Activated CD8-positive, alpha-beta memory T cell treated with anti-CD3 and anti-CD28 coated beads for 36 hours (primary cell): ENCODE measurements around the gene BEGAIN. TPM values are rescaled to one million over a fixed set of nuclear protein-coding genes. Genes with fewer than 3 reads are reported as not detected.

Experiments used
- CTCF ChIA-PET: fragments of 350-600 bp; sonication (Branson Sonifier 250); formaldehyde crosslinking; loops from one replicate; lab custom pipeline; 2021; ENCODE audit warnings: antibody characterized with exemption; lab: Charles Lee
- POLR2A ChIA-PET: fragments of 350-600 bp; sonication (Branson Sonifier 250); formaldehyde crosslinking; loops from one replicate; lab custom pipeline; 2021; ENCODE audit warnings: antibody characterized with exemption; lab: Charles Lee
- total RNA-seq, 2 experiments: library from RNA; stranded (reverse); gene quantifications; one replicate each; pipeline ENCODE4 v1.2.3, GENCODE V29; 2021

Gene BEGAIN, protein sequence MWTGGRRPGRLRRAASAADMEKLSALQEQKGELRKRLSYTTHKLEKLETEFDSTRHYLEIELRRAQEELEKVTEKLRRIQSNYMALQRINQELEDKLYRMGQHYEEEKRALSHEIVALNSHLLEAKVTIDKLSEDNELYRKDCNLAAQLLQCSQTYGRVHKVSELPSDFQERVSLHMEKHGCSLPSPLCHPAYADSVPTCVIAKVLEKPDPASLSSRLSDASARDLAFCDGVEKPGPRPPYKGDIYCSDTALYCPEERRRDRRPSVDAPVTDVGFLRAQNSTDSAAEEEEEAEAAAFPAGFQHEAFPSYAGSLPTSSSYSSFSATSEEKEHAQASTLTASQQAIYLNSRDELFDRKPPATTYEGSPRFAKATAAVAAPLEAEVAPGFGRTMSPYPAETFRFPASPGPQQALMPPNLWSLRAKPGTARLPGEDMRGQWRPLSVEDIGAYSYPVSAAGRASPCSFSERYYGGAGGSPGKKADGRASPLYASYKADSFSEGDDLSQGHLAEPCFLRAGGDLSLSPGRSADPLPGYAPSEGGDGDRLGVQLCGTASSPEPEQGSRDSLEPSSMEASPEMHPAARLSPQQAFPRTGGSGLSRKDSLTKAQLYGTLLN
- 1 to 10 TPM; 3.4 to 3.7 TPM for total RNA-seq

DNA sequence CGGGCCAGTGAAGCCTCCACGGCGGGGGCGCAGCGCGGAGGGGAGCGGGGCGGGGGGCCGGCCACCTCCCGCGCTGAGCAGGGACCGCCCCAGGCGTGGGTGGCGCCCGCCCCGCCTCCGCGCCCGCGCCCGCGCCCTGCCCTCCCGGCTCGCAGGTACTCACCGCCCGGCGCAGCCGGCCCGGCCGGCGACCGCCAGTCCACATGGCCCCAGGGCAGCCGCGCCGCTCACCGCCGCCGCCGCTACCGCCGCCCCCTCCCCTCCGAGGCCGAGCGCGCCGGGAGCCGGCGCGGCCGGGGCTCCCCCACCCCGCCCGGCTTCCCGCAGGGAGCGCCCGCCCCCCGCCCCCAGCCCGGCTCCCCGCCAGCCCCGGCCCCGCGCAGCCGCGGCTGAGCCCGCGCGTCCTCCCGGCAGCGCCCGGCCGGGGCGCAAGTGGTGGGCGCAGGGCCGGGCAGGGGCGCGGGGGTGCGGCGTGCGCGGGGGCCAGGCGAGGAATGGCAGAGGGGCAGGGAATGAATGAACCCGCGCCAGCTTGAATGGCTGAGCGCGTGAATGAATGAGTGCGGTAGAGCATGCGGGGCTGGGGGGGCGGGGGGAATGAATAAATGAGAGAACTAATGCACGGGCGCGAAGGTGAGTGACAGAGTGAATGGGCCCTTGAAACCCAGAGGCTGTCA, at the start of gene BEGAIN:
TSS of gene BEGAIN (minus strand) at position 332 of the 677 bp plus-strand sequence. CDS start at position 205, 127 bp downstream.
- ChIA-PET CTCF (interaction anchor here (2.0 kb wide), 1 partner anchor 59 kb away, joined by 9 read pairs; no protein-coding TSS in a partner anchor), POLR2A (no interaction called here)

DNA sequence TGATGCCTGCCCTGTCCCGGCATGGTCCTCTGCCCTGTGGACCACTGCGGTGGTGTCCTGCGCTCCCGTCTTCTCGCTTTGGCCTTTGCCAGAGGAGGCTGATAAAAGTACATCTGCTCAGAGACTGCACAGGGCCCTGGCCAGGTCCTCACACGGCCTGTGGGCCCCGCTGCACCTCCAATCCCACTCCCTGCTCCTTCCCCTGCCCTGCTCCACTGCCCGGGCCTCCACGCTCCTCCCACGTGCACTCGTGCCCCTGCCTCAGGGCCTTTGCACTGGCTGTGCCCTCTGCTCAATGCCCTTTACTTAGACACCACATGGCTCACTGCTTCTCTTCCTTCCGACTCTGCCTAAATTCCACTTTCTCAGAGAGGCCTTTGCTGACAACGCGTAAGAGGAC, 49.3 kb upstream of the BEGAIN start:
- ChIA-PET POLR2A (interaction anchor here (0.7 kb wide), 1 partner anchor 190 kb away, joined by 3 read pairs; no protein-coding TSS in a partner anchor), CTCF (interaction anchor here (2.4 kb wide), 1 partner anchor 9 kb away, joined by 6 read pairs; no protein-coding TSS in a partner anchor)

DNA sequence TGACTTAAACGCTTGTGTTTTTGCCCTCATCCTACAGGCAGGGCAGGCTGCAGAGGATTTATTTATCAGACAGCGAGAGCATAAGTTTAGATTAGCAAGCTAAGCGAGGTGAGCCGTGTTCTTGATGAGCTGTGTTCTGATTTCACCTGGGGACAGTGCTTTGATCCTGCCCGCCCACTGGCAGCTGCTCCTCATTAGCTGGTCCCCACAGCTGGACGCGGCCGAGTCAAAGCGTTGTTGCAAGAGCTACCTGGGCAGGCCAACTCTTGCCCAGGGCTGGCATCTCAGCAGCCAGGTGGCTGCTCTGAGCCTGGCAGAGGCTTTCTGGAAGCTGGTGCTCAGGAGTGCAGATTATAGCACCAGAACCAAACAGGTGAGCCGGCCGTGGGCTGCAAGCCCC, 46.8 kb upstream of the BEGAIN start:
- CTCF ChIA-PET: no interaction called here
- POLR2A ChIA-PET: no interaction called here

DNA sequence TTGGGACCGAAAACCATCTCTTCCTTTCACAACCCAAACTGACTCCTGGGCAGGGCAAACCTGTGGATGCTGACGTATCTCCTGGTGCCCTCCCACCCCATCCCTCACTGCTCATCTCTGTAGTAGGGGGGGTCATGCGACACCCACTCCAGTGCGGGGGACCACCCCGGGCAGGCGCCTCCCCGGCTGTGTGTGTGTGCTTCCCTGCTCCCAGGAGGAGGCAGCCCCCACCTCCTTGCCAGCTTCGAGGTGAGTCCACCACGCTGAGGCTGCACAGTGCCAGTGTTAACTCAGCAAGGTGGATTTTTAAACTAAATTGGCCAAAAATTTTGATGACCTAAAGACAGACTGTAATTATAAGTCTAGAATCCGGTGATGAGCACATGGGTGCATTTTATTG, 46.2 kb upstream of the BEGAIN start:
- CTCF ChIA-PET: no interaction called here
- POLR2A ChIA-PET: no interaction called here

DNA sequence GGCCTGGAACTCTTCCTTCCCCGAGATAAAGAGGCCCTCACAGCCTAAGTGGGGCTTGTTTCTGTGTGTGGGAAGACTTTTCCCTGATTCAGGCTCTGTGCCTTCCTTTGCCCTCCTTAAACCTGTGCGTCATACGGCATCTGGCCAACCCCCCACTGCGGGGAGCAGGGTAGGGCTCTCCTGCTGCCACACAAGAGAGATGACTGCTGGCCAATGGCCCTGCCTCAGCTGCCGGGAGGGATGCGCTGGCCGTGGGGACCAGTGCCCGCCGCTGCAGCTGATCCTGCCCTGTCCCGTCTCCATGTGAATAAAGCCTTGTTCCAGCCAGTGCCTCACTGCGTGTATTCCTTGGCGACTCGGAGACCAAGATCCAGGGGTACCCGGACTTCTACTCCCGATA, 42.5 kb upstream of the BEGAIN start:
- POLR2A ChIA-PET: no interaction called here

DNA sequence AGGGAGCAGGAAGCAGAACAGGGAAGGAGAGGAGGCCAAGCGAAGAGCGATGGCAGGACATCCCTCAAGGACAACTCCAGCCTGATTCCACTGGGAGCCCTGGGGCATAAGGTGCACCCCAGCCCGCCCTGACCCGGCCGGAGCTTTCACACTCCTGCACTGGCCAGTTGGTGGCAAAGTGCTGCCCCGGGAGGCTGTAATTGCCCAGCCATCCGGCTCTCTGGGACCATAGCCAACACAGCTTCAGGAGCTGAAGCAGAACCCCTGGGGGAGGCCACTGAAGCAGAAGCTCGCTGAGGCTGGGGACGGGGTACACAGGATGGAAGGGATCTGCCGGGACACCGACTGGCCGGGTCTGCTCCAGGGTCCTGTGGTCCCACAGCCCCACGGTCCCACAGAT, 41.9 kb upstream of the BEGAIN start:
- ChIA-PET CTCF (no interaction called here), POLR2A (no interaction called here)

More for the DNA sequence above, 42.5 kb upstream of the BEGAIN start:
- CTCF ChIA-PET: no interaction called here

DNA sequence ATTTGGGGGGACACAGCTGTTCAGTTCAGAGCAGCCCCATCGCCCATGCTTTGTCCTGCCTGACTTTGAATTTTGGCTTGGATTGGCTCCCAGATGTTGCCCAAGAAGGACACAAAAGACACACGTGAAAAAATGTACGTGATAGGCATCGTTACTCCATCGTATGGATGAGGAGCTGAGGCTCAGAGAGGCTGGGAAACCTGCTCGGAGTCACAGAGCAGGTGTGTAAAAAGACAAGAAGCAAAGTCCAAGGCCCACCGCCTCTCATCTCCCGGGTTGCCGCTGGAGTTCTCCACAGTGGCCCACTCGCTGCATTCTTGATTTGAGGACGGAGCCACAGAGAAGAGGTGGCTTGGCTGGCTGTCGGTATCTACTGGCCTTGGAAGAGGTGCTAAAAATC, 41.0 kb upstream of the BEGAIN start:
- CTCF ChIA-PET: no interaction called here
- POLR2A ChIA-PET: no interaction called here

DNA sequence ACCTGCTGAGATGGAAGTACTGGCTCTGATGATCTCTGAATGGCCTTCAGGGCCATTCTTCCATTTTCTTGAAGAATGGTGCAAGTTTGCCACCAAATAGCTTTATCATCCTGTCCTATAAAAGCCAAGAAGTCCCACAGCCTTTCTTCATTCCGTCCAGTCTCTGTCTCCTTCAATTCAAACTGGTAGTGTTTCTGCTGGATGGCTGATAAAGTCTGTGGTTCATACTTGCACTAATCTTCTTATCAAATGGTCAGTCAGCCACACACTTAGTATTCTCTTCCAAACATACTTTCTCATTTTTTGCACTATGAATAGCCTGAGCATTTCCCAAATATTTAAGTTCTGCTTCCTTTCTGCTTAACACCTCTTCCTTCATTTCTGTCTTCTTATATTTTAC, 39.4 kb upstream of the BEGAIN start:
- ChIA-PET CTCF (interaction anchor here (0.7 to 1.3 kb wide), 3 partner anchors 19 to 527 kb away, joined by 3 read pairs; no protein-coding TSS in a partner anchor), POLR2A (no interaction called here)

DNA sequence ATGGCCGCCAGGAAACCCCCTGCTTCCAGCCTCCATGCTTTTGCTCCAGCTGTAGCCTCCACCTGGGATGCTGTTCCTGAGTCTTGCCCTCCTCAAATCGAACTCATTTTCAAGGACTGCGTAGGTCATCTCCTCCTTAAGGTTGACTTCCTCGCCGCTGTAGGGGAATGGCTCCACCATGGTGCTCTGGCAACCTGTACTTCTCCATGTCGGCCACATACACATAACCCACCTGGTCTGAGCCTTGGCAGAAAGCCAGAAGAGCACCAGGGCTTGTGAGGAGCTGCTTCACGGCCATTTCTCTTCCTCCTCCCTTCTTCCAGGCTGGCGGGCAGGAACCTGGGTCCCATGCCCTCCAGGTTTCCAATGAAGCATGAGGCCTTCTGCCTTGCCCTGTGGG, 36.7 kb upstream of the BEGAIN start:
- ChIA-PET POLR2A (no interaction called here), CTCF (no interaction called here)

DNA sequence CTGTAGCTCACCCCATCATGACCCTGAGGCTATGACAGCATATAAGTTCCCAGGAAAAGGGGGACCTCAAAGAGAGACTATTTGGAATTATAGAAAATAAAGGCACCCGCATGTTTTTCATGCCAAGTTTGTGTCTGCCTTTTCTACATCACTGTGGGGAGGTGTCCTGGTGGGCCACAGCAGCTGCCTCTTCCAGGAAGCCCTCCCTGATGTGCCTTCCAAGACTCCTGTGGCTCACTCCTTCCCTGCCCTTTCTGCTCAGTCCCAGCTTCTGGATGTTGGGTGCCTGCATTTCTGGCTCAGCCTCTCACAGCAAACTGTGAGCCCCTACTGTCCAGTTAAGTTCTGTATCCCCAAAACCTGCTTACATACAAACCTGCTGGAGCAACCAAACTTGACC, 36.3 kb upstream of the BEGAIN start:
- CTCF ChIA-PET: no interaction called here
- POLR2A ChIA-PET: no interaction called here

DNA sequence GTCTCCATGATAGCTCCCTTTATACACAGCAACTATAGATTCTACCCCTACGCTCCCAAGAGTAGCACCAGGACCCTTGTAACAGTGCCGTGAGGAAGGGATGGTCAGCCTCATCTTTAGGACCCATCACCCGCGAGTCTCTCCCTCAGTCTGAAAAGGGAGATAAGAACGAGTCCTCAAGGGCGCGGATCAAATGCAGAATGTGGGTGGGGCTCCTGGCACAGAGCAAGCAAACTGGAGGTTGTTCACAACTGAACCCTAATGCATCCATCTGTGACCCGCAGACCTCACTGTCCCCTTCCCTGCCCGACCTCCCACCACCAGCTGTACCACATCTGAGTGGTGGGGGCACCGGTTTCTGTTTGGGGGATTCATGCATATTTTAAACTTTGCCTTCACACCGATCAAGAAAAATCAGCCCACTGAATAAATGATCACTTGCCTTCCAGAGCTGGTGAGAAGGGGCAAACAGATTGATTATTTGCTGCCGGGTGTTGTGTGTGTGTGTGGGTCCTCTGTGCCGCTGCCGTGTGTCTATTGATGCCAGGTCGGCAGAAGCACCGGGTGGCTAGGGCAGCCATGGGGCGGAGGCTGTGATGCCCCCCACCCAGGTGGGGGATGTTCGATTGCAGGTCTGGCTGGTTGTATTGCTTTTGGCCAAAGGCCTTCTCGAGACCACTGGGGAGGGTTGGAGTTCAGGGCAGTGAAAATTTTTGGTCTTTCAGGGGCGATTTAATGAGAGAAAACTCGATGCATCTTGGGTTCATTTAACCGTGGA, 35.7 kb upstream of the BEGAIN start:
- ChIA-PET CTCF (no interaction called here), POLR2A (no interaction called here)

DNA sequence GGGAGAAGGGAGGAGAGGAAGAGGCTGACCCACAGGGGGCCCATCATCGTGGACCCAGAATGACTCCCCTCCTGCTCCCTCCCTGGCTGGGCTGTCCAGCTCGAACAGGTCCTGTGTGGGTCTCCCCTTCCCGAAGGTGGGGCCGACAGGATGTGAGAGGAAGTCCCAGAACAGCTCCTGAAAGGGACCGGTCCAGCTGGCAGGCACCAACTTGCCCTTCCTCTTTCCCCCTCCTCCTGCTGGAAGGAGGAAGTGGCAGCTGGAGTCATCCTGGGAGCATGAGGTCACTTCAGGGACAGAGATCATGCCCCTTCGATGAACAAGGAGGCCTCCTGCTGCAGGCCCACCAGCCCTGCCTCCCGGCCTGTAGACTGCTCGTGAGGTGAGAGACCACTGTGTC, 35.0 kb upstream of the BEGAIN start:
- CTCF ChIA-PET: no interaction called here

DNA sequence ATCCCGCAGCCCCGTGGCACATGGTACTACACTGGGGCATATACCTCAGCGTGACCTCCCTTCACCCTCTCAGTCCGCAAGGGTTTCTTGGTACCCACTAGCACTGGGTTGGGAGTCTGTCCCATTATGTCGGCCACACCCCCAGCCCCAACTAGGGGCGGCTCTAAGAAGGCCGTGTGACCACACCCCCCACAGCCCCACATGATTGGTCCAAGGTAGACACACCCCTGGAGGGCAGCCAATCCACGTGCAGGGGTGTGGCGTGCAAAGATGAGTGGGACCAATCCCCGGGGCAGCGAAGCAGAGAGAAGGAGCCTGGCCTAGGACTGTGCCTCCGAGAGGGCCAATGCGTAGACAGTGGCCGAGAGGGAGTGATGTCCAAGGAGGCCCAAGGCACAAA, 34.6 kb upstream of the BEGAIN start:
- ChIA-PET POLR2A (no interaction called here), CTCF (no interaction called here)

More for the DNA sequence above, 35.0 kb upstream of the BEGAIN start:
- POLR2A ChIA-PET: no interaction called here

DNA sequence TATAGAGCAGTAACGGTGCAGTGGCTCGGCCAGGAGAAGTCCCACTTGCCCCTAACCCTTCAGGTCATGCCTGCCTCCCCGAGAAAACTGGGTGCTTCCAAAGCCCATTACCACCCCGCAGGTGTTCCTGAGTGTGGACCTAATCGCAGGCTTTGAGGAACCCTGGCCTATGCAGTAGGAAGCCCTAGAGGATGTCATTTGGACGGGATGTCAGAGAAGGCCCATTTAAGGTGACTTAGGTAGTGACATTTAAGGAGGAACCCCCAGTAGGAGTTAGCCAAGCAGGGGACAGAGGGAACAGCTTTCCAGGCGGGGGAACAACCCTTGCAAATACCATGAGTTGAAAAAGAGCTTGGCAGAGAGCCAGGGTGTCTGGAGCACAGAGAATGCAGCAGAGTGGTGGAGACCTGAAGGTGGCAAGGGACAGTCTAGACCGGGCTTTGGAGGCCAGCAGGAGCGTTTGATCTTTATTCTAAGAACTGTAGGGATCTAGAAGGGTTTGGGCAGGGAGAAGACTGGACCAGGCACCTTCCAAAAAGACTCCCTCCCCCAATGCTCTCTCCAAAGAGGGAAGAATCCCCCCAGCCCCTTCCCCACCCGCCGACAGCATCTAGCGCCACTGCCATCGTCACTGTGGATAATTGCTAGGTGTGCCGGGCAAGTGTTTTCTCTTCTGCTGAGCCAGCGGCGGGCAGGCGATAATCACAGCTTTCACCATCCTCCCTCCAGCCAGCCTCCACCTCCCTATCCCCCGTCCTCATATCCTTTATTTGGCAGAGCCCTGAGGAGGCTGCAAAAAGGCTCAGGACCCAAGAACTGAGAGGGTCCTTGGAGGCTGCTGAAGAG, 33.3 kb upstream of the BEGAIN start:
- ChIA-PET POLR2A (no interaction called here), CTCF (no interaction called here)

DNA sequence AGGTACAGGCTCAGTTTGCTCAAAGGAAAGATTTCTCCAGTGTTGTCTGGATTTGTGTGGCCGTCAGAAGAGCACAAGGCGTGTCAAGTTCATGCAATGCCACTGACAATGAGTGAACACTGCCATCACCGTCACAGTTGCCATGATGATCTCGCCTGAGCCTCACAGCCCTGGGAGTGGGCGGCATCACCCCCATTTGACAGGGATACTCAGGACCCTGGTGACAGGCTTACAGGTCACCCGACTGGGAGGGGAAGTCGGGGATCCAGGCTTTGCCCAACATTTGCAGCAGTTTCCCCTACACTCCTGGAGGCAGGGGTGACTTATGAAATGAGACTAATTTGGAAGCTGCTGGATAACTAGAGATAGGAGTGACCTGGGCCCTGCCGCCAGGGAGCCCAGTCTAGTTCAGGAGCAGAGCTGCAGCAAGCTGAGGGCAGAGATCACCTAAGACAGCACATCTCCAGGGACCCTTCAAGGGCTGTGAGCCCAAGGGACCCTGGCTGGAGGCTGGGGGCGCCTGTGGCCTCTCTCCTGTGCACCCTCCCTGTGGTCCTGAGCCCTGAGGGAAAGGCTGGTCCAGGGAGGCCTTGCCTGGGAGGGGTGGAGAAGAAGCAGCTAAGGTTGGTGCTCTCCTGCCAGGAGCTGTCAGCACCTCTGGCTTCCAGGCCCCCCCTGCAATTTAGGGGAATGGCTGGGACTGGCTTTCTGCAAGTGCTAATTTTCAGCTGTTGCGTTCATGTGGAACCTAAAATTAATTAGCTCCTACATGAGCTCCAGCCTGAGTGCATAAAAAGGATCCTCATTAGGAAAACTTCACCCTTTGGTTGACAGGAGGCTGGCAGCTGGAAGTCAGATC, 32.4 kb upstream of the BEGAIN start:
- CTCF ChIA-PET: interaction anchor here (1.2 to 2.8 kb wide), 2 partner anchors 26 to 39 kb away, joined by 3 to 10 read pairs; no protein-coding TSS in a partner anchor
- POLR2A ChIA-PET: no interaction called here

DNA sequence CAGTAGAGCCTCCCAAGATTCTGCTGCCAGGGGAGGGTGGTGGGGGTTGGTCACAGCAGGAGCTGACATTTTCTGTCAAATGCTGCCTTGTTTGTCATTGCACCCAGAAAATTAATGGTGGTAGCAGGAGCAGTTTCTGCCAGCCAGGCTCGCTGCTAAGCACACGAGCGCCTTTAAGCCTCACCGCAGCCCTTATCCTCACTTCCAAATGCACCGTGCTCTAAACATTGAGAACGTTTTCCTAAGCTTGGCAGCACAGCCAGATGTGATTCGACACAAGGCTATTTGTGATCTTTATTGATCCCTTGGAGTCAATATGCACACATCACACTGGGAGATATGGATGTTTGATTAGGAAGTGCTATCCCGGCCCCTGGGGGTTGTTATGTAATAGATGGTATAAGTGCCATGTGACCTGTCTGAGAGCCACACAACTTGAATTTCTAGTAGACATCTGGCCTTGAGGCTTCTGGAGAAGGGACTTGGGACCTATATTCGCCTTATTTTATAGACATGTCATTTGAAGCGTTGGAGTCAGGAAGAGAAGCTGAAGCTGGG, 31.6 kb upstream of the BEGAIN start:
- CTCF ChIA-PET: interaction anchor here (1.2 to 2.8 kb wide), 2 partner anchors 27 to 40 kb away, joined by 3 to 10 read pairs; no protein-coding TSS in a partner anchor
- POLR2A ChIA-PET: no interaction called here

DNA sequence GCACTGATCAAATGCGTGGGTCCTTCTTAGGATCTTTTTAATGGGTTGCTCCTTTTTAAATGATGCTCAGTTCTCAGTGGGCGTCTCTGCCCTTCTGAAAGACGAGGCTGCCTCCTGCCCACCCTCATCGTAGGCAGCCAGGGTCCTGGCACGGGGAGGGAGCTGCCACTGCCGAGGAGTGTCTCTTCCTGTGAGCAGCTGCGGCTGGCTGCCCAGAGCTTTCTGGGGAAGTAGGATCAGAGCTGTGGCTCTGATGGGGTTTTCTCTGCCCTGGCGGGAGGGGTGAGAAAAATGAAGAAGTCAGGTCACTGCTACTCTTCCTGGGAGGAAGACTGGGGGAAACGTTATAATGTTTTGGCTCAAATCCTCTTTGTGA, 31.1 kb upstream of the BEGAIN start:
- ChIA-PET CTCF (interaction anchor here (0.7 to 2.8 kb wide), 3 partner anchors 27 to 314 kb away, joined by 3 to 10 read pairs (median 3); no protein-coding TSS in a partner anchor), POLR2A (no interaction called here)
